ENCODE results near the gene FUNDC2.

GRCh38 chrX:154991476-154991875 is 35.2 kb upstream of the FUNDC2 start:
- TF ChIP-seq CTCF (IDR thresholded peaks at IDR 0.05 in 8 of 11, conservative IDR thresholded peaks at IDR 0.05 in 3 of 11) (no peak), POLR2AphosphoS5 (IDR thresholded peaks at IDR 0.05) (no peak), POLR2A (IDR thresholded peaks at IDR 0.05) (no peak)

Measured in spleen (tissue), 7 donors.